Measurements from ENCODE around the gene DOK5.

Gene DOK5

DNA sequence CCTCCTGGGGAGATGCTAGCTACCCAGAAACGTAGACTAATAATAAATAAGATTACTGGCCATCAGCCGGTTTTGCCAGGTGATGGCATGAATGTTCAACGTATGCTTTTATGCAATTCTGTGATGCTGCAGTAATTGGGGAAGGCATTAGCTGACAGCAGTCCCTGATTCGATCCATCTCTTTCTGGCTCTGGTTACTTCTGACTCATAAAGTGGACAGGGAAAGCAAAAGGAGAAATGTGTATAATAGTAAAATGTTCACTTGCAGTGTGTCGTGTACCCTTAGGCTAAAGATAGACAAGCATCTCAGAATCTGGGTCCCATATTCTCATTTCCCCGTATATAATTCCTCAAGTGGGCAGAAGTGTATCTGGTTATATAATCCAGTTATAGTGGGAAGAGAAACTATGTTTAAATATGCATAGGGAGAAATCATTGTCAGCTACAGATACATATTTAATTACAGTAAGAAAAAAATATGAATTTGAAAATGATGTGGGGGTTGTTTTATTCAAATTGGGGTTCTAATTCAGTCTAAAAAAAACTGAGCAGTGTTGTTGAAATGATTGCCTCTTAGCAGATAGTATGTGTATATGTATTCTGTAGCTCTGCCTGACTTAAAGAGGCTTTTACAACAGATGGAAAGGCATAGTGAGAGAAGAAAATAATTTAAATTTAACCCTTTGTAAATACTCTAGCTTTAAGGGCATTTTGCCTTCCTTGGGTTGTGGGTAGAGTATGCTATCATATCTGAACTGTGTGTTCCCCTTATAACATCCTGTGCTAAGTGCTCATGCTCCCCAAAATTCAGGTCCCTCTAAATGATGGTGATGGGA, 40.6 kb downstream of the DOK5 start:
- FAIRE-seq, result no peak

DNA sequence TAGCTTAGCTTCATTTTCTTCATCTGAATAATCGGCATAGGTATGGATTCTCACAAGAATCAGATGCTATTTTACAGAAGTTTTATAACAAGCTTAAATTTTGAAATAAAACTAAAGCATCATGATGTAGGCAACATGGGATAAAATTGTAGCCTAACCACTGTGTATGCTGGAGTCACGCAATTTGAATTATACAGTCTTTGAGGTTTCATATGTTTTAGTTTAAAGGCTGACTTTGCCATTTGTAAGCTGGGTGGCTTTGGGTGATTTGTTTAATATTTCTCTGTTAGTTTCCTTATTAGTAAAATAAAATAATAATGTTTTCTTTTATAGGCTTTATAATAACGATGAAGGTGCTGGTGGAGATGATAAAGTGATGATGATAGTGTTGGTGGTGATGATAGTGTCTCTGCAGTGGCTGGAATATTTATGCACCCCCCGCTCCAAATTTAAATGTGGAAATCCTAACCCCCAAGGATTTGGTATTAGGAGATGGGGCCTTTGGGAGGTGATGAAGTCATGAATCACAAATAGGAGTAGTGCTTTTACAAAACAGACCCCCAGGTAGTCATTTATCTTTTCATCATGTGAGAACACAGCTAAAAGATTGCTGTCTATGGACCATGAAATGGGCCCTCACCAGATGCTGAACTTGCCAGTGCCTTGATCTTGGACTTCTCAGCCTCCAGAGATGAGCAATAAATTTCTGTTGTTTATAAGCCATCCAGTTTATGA, 42.0 kb downstream of the DOK5 start:
- no peak for FAIRE-seq

DNA sequence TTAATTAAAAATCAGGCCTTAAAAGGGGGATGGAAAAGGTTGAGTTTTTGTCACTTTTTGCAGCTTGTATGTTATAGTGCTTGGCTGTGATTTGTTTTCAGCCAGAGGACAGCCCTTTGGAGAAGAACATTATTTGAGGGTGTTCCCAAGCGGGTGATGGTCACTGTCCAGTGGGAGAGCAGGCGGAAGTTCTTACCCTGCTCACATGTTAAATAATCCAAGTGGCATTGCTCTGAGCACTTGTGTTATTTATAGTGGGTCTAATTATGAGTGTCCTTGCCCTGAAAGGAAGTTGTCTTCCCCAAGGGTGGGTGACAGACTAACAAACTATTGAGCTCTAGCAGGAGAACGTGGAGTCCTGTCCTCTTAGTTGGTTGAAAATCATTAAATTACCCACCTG, 49.5 kb downstream of the DOK5 start:
- FAIRE-seq, result no peak

DNA sequence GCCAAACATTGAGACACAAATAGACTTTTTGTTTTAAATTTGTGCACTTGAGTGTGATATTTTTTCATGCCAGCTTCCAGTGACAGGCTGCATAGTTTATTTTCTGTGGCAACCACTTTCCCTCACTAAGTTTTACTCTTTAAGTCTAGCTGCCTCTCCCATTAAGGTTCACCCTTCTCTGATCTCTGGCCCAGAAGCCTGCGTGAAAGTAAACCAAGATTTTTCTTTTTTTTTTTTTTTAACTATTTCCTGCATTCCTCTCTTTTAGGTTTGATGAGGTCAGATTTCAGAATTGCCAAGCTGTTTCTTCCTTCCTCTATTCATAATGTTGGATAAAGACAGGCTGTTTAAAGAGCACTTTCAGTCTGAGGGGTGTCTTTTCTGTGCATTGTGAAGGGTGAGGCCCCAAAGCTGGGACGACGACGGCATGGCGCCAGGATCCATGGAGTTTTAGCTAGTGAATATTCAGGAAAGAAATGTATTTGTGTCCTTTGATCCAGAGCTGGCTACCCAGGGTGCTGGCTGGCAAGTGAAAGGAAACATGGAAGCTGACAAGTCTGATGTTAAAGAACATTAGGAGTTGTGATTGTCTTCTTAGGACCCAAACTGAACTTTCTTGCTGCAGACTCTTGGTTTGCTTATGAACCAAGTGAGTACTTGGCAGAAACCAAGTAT, 50.7 kb downstream of the DOK5 start:
- no peak for FAIRE-seq

DNA sequence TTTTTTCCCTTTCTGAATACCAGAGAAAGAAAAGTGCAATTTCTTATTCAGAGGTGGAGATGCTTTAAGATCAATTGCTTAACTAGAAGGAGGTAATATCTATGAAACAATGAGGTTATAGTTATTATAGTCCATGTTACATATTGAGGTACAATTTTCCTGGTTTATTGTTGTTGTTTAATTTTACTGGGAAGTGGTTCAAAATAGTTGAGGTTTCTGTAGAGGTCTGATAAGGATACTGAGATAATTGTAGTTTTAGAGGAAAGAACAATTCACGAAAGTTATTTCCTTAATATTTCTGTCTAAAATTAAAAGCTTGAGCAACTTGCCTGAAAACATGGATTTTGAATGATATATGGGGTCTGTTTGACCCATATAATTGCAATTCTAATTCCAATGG, 51.4 kb downstream of the DOK5 start:
- no peak for FAIRE-seq

DNA sequence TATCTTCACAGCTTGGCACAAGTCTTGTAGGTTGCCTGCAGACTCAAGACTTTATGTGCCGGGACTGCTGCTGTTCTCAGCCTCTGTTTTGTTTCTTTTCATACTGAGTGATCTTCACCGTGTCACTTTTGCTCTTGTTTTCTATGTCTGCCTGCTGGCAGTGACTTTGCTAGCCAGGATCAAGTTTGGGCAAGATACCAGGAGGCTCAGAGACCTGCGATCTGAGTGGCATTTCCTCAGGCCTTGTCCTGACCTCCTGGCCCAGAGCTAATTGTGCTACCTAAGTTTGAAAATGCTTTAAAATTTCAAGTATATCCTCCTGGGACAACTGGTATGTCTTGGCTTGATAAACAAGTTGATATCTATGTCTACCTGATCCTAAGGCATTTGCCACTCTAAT, 57.2 kb downstream of the DOK5 start:
- FAIRE-seq, result no peak

DNA sequence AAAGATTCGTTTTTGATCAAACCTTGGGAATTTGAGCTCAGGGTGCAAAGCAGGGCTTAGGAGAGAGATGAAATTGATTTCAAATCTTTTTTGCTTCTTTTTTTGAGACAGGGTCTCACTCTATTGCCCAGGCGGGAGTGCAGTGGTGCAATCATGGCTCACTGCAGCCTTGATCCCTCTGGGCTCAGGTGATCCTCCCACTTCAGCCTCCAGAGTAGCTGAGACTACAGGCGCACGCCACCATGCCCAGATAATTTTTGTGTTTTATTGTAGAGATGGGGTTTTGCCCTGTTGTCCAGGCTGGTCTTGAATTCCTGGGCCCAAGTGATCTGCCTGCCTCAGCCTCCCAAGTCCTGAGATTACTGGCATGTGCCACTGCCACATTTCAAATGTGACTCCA, 58.7 kb downstream of the DOK5 start:
- FAIRE-seq, result no peak

DNA sequence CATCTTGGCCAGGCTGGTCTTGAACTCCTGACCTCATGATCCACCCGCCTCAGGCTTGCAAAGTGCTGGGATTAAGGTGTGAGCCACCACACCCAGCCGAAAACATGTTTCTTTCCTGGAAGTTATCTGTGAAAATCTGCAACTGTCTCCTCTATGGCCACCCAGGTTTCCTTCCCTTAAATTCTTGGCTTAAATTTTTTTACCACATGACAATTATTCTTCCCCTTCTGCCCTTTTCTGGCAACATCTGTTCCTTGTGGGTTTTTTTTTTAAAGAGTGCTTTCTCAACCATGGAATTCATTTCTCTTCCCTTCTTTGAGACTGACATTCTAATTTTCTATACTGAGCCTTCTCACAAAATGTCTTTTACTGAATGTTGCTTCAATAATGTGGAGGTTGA, 59.6 kb downstream of the DOK5 start:
- FAIRE-seq, result no peak

DNA sequence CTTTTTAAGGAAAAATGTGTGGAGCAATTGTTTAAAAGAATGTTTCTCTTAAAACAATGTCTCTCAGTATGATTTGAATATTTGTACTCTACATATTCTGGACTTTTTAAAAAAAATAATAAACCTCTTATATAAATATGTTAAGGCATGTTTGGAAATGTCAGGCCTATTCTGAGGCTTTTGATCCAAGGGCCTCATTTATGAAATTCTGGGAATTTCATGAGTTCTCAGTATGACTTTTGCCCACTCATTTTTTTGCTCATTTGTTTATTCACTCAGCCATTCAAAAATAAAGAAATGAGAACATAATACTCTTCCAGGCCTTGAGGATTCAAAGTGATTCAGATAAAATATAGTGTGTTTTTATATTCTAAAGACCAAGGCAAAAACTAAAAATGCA, 60.4 kb downstream of the DOK5 start:
- no peak for FAIRE-seq

DNA sequence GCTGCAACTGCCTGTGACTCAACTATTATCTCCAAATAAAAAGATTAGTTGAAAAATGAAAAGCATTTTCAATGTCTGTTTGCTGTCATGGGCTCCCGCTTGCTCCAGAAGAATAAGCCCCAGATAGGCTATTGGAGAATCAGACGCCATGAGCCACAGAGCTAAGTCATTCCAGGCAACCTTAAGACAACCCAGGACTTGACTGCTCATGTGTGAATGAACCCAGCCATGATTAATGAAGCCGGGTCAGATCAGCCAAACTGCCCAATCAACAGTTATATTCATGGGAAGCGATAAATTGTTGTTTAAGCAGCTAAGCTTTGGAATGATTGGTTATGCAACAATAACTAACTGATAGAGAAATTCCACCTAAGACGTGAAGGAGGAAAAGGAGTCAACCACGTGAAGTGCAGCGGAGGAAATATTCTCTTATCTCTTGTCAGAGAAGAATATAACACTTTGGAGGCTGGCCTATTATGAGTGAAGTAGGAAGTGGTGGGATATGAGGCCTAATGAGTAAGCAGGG, 64.2 kb downstream of the DOK5 start:
- no peak for FAIRE-seq

DNA sequence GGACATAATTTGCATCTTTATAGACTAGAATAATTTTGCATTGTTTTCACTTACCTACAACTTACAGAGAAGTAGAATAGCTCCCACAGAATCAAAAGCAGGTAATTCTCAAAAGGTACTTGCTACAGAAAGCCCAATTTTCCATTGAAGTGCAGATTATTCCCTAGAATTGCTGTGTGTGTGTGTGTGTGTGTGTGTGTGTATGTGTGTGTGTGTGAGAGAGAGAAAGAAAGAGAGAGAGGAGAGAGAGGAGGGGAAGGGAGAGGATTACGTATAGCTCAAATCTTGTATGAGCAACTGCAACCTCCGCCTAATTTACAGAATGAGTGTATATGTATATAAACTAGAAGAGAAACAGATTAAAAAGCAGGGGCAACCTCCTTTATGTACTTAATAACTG, 68.0 kb downstream of the DOK5 start:
- FAIRE-seq, result no peak

DNA sequence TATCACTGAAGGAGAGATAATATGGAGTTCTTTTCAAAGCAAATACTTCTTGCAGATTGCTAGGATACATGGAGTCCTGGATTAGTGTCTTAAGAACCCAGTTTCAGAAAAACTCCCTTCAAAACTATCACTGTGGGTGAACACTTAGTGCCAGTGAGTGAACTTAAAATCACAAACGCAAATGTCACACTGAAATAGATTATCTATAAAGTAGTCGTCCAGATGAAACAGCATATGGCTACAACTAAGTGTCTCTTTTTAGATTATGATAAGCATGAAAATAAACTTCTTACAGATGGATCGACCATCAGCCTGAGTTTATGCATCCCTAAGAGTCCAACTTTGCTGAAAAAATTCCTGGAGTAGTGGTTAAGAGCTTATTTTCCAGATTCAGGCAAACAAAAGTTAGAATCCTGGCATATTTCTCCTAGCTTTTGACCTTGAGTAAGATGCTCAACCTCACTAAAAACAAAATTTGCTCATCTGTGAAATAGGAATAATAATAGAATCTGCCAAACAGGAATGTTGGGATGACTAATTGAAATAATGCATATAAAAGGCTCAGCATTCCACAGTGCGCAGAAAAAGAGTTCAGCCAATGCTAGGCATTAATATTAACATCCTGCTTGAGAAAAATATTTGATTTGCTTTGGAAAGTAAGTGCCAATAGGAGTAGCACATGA, 70.4 kb downstream of the DOK5 start:
- no peak for FAIRE-seq

DNA sequence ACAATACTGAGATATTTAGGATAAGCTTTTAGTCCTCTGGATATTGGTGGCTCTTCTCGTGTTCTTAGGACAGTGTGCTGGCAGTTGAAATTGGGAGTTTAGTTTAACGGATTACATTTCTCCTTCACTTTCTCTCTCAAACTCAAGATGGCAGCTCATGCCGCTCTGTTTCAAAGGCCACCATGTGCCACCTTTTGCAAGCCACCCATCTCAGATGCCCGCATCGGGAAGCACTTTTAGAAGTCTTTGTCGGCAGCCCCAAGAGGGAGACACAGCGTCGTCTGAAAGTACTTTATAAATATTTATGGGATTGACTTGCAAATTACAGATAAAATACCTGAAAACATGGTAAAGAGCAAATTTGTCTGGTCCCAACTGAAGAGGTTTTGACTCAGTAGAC, 73.5 kb downstream of the DOK5 start:
- no peak for FAIRE-seq

DNA sequence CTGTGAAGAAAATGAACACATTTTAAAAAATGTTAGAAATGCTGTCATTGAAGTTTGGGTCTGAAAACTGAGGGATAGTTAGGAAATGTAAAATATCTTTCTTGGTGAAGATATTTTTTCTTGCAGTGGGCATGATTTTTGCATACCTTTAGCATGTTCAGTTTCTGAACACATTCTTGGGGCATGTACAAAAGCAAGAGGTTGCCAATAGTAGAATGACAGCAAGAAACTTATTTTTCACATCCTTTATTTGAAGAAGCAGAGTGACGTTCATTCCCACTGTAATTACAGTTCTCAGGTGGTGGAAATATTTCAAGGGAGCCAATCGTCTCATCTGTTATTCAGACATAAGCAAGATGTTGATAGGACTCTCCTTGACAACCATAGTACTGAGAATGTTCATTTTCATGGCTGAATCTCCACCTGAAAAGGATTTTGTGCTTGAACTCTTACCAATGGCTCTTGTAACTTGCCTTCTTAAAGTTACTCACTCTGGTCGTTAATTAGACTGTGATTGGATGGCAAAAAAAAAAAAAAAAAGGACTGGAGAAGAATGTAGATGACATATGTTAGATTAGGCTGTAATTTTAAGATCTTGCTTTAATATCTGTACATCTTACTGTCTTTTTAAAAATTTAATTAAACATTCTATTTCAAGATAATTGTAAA, 74.4 kb downstream of the DOK5 start:
- no peak for FAIRE-seq

DNA sequence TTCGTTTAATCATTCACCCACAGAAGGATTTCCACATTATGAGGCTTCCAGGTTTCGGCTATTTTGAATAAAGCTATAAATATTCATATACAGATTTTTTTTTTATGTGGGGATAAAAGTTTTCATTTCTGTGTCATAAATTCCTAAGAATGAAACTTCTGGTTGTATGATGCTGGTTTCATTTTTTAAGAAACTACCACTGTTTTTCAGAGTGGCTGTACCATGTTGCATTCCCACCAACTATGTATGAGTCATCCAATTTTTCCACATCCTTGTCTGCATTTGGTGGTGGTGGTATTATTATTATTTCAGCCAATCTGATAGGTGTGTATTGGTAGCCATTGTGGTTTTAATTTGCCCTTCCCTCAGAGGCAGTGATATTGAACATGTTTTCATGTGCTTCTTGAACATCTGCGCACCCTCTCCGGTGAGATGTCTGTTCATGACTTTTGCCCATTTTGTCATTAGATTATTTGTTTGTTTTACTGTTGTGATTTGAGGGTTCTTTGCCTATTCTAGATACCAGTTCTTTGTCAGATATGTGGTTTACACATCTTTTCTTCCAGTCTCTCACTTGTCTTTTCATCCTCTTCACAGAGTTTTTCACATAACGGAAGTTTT, 75.5 kb downstream of the DOK5 start:
- no peak for FAIRE-seq

DNA sequence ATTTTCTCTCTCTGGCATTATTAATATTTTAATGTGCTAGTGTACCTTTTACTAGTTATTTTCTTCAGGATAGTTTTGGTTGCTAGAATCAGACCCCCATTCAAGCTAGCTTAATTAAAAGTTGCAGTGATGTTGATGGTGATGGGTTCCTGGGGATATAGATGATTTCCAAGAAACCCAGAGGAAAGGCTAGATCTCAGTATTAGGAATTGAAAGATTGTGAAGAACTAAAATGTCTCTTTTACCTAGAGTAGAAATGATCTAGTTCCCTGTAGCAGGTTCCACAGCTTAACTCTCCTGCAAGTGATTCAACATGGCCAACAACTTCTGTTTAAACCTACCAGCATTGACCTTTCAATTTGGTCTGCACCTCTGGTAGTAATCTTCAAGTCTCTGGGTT, 78.6 kb downstream of the DOK5 start:
- FAIRE-seq, result no peak

DNA sequence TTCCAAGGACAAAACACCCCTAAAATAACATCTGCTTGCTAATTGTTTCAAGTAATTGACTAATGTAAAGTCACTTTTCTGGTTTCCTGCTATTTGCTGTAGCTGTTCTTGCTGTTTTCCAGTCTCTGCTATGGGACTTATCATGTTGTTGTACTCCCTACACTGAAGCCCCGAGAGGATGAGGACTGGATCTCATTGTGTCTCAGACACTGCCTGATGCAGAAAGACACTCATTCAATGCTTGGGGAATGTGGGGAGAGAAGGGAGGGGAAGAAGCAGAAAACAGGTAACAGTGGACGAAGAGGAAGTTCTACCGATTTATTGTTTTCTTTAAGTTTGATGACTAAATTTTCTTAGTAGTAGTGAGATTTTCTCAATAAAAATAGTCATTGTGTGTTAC, 79.8 kb downstream of the DOK5 start:
- FAIRE-seq, result no peak

DNA sequence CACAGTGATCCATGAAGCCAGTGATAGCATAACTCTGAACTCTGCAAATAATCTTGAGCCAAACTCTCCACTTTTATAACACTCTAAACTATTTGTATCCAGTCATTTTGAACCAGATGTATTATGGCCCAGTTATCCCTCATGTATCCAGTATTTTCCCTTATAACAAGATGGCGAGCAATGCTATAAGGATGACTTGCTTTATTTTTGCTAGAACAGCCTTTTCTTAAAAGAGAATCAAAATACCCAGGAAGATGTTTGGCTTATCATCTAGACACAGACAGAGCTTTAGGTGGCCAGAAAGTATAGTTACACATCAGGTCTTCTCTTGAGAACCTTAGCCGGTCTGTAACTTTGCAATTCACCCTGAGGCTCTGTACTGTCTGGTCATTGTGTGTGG, 81.0 kb downstream of the DOK5 start:
- FAIRE-seq, result no peak

DNA sequence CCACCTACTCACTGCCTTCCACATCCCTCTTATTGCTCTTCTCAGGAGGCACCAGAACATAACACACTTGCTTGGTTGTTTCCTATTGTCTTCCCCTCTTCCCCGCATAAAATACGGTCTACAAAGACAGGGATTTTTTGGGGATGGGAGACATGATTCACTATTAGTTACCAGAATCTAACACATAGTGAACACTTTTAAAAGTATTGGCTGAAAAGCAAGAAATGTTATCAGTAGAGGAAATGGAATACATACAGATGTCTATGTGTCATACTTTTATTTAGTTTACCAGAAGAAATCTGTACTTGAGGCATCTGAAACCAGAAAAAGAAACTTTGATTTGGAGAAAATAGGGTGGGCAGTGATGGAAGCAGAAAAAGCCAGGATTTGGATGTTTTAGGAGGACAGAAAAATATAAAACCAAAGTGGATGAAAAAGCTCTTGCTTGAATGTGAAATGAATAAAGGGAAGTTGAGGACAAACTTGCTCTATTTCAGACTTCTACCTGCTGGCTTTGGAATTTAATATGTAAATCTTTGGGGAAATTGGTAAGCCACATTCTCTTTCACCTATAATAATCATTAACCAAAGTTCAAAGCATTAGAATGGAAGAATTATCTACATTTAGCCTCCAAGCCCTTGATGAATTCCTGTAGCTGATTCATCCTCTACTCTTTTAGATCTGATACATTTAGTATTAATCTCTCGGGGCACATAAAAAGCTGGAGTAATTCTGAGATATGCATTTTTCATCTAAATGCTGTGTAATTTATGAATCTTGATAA, 82.6 kb downstream of the DOK5 start:
- no peak for FAIRE-seq

DNA sequence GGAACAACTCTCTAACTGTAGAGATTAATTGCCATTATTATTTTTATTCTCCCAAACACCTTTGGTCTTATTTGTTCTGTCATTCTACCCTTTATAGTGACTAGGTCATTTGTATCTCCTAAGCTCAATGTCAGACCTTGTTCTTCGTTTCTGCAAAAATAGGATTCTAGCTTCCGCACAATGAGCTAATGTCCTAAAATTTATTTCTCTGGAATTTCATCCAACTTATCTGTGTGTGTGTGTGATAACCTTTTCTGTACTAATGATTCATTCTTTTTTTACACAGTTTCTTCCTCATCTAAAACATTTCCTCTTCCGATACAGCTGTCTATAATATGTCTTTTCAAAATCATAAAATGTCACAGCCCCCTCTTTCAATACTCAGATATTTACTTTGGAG, 84.5 kb downstream of the DOK5 start:
- no peak for FAIRE-seq

DNA sequence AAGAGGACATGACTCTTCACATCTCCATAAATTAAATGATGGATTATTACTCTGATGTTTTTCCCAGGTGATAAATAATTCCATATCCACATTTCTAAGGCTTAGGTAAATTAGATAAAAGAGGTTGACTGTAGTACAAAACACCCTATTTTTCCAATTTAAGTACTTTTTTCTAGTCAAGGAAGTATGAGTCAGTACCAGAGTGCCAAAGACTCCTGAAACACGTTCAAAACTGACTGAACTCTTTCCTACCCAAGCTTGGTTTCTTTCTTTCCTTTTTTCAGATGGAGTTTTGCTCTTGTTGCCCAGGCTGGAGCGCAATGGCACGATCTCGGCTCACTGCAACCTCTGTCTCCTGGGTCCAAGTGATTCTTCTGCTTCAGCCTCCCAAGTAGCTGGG, 85.0 kb downstream of the DOK5 start:
- FAIRE-seq, result no peak

Measured in islet of Langerhans (tissue), 1 donor.